Muscle of arm (tissue), 12 donors: ENCODE results near the gene GOLIM4. TPM values are rescaled to one million over a fixed set of nuclear protein-coding genes. Genes with fewer than 3 reads are reported as not detected.

ENCODE experiments used
- DNase-seq: peaks from one replicate; pipeline ENCODE4 v3.0.0-alpha.2; 2013
- polyA plus RNA-seq, 12 donors: library from polyadenylated mRNA; unstranded; fragments of 120-200 nt; gene quantifications; one replicate each; pipeline ENCODE4 v1.2.1, GENCODE V29; 2013; ENCODE audit not compliant: insufficient read length in 12 of 12

GOLIM4 gene
- polyA plus RNA-seq, 12 donors = 44.5 to 75.9 (median 51.1) TPM; not detected in 1

DNA sequence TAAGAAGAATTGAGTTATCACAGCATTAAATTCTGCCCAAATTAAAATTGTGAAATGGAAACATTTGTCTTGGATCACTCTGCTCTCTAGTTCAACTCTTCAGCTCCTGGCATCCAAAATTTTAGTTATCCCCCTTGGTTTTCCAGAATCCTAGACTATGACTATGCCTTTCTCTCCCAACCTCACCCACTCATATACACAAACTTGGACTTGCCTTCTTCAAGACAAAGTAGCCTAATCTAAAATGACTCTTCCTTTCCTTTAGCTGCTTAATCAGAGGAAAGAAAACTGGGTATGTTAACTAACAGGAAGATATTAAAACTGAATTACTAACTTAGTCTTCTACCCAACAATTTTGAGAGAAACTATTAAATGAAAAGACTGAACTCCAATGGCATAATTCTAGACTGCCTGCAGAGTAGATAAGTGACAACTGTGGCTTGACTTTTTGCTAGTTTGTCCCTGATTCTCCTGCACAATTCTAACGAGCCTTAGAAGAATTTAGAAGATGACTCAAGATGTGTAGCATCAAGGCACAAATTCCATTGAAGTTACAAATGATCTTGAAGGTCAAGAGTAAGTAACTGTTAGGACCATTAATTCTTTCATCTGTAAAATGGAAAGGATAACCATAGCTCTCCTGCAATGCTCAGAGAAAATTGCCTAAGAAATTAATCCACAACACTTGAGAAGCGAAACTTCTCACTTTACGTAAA, 5.2 kb upstream of the GOLIM4 start:
- no peak for DNase-seq

DNA sequence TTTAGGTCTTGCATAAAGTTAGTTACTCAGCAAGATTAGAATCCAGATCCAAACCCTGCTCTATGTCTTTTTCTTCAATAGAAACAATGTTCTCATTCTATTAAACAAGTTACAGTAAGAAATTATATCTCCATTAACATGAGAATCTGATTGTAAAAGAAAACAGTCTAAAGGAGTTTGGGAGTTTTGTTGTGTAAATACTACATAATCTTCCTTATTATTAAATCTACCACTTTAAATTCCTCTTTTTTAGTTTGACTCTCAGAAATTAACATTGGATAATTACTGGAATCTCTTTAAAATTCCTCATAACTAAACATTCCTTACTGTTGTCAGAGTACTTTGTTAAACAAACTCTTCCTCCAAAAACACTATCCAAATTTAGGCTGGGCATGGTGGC, 1.7 kb upstream of the GOLIM4 start:
- DNase-seq = no peak

DNA sequence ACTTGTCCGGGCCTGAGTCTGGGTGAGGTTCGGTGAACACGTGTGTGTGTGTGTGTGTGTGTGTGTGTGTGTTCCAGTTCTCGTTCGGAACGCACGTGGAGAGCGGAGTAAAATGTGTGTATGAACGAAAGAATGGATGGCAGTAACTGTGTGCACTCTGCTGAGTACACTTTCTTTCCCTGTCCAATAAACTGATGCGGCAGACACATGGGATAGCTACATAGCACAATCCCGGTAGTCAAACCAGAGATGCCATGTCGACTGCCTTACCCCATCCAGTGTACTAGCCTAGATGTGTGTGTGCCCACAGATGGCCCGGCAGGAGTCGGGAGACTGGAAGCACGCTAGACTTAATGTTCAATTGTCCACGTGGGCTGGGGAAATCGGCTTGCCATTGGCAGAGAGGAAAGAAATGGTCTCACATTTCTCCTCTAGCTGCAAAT, 507 bp upstream of the GOLIM4 start:
- no peak for DNase-seq

DNA sequence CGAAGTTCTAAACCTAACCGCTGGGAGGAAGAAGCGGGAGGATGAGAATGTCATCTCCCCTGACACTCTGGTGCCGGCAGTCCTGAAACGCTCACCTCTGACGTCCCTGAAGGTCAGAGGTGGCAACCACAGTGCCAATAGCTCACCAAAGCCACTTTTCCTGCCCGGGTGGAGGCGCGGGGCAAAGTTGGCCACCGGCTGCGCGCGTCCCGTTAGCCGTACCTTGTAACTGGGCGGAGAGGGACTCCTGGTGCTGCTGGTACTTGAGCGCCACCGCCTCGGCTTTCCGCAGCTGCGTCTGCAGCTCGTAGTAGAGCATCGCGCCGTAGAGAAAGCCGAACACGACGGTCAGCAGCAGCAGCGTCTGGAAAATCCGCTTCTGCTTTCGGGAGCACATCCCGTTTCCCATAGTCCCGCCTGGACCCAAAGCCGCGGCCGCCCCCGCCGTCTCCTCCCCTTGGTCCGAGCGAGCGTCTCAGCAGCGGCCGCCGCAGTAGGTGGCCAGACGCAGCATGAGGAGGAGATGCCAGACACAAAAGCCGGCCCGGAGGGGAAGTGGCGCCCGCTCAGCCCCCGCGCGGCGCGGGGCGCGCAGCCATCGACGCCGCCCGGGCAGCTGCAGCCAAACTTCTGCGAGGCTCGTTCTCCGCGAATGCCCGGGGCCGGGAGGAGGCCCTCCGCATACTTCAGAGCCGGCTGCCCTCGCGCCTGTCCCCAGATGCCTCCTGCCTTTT, 680 bp downstream of the GOLIM4 start:
- DNase-seq = peak; percentile 66

DNA sequence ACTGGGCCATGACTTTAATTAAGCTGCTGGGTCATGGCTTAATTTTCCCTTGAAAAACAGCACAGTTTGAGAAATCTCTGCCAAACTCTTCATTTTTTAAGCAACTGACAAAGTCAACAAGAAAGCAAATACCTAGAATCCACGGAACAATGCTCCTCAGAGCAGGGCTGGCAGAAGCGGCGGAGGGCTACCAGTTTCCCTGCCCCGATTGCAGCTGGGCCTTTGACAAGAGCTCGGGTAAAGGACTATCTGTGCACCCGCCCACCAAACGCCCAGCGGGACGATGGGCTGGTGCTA, 1.2 kb downstream of the GOLIM4 start:
- DNase-seq = peak; percentile 49

DNA sequence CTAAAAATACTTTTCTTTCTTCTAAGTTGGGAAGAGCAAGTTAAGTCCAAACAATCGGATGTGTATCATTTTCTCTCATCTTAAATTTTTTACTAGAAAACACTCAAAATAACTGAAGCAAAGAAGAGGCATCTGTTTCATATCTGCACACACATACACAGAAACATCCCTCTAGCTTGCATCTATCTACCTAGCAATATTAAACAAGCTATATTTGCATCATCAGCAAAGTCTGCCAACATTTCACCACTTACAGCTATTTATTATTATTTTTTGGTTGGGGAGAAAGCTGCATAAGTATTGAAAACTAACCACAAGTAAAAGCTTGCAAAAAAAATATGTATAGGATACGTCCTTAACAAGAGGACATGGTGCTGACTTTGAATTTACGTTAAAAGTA, 1.9 kb downstream of the GOLIM4 start:
- no peak for DNase-seq

DNA sequence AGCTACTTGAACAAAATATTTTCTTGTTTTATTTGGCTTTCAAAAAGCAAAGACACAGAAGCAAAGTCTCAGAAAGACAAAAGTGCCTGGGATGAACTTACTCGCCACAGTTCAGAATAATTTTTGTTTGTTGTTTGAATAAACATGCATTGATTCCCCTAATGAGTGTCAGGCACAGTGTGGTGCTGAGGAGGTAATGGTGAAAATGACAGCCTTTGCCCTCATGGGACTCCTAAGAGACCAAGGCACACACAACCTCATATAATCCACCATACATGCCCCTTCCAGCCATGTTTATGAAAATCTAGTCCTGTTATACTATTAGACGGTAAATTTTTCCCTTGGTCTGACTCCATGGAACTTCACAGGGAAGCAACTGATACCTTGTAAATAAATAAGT, 2.5 kb downstream of the GOLIM4 start:
- no peak for DNase-seq

DNA sequence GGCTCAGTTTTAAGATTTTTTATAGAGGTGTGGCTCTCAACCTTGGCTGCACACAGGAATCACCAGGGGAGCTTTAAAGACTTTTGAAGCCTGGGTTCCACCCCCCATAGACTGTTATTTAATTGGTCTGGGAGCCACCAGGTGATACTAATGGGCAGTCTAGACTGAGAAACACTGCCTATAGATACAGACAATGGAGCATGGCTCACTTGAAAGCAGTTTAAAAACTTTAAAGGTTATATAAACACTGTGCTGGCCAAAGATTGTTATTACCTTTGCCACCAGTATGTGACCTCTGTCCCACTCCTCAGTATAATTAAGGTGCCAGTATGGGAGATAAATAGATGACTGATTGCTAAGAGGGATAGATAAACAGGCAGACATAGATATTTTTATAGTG, 3.8 kb downstream of the GOLIM4 start:
- no peak for DNase-seq

DNA sequence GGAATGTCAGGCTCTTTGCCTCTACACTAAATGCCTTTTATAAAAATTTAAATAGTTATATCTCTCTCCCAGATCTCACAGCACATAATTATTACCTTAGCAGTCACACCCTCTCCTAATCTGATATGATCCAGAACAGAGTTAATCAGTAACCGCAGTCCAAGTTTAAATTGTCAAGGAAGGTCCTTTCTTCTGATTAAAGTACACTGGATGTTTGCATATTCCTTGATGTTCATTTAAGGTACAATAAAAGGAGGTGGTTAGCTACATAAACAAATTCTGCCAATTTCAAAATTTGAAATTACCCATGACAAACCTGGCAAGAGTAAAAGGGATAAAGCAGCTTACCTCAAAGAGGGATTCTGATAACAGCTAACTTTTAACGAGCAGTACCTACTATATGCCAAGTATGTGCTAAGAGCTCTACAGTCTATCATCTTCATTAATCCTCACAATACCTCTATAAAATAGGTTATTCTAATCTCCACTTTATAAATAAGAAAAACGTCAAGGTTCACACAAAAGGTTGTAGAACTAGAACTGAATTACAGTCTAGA, 4.3 kb downstream of the GOLIM4 start:
- no peak for DNase-seq

DNA sequence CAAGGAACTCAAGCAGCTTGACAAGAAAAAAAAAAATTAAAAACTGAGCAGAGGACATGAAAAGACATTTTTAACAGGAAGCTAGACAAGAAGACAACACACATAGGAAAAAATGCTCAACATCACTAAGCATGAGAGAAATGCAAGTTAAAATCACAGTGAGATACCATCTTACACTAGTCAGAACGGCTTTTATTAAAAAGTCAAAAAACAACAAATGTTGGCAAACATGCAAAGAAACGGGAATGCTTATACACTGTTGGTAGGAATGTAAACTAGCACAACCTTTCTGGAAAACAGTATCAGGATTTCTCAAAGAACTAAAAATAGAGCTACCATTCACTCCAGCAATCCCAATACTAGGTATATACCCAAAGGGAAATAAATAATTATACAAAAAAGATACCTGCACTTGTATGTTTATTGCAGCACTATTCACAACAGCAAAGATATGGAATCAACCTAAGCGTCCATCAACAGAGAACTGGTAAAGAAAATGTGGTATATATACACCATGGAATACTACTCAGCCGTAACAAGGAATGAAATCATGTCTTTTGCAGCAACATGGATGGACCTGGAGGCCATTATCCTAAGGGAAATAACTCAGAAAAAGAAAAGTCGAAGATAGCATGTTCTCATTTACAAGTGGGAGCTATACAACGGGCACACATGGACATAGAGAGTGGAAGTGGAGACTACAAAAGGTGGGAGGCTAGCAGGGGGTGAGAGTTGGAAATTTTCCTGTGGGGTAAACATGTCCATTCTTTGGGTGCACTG, 5.2 kb downstream of the GOLIM4 start:
- no peak for DNase-seq

DNA sequence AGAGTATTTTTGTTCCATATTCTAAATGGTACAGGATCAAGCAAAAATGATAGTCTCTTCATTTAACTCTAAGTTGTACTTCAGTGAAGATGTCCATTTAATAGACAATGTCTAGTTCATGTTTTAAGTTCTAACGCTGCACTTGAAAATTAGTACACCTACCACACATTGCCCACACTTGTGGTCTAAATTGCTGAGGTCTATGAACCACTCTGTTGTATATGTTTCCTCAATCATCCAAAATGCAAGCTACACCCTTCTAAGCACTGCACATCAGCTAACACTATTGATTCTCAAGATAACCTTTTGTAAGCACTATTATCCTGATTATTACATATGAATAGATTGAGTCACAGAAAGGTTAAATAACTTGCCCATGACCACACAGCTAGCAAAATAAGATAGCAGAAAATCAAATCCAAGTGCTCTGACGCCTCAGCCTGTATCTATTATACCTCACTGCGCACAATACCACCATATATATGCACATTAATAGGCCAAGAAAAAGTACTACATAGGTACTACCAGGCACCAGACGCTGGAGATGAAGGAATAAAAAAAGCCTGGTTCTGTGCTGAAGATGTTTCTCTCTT, 6.4 kb downstream of the GOLIM4 start:
- DNase-seq = no peak

DNA sequence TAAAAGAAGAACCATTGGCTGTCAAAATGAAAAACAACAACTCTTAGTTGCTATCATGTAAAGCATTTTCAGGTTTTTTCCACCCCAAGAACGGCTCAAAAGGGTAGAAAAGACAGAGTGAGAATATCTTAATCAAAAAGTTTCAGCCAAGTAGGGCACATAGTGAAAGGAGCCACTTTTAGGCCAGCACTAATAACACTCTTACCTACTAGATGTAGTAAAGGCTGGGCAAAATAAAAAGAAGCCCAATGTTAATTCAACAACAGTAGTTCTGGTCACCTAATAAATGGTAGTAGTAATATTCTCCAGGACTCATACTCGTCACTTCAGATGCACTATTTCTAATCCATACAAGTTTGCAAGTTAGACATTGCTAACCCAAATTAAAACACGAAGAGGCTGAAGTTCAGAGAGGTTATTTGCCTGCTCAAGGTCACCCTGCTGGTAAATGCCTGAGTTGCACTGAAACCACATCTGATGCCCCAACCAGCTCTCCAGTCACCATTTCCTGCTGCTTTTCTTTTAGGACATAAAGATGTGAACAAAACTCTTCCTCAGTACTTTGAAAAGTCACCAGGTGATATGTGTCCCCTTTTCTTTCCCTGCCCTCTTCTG, 7.5 kb downstream of the GOLIM4 start:
- DNase-seq = no peak

DNA sequence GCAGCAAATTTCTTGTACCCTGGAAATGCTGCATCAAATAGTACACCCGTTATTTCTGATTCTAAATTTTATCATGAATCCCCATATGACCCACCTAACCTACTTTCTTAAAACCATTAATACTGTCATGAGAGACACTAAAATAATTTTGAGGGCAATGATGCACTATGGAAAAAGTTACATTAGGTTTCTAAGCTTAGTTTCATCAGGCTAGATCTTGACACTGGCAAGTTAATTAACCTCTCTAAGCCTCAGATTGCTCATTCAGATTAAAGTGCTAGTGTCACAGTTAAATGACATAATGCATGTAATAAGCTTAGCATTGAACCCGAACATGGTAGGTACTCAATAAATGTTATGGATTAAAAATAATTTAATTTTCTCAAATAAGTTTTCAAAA, 8.2 kb downstream of the GOLIM4 start:
- no peak for DNase-seq

DNA sequence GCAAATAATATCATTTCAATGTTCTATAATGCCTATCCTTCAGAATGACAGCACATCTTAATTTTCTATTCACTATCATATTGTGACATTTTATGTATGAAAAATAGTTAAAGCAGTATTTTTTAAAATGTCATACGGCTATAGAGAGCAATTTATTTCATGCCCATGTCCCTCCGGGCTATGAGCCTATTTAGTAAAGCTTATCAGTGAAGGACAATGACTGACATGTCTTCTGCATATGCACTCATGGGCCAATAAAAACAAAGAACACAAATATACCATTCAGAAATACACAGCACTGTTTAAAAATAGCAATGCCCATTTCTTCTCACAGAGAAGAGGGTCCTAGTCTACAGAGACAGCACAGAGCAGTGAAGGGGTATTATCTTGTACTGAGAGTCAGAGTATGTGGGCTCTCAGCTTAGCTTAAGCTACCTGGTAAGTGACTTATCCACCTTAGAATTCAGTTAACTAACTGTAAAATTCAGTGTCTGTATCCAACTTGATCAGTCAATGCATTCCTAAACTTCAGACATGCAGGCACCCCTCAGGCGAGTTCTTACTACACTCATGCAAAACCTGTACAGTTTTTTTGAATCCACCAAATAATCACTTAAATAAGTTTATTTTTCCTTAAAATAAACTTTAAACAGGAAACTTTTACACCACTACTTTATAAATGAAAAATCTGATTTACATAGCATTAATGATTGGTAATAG, 9.0 kb downstream of the GOLIM4 start:
- DNase-seq = no peak

DNA sequence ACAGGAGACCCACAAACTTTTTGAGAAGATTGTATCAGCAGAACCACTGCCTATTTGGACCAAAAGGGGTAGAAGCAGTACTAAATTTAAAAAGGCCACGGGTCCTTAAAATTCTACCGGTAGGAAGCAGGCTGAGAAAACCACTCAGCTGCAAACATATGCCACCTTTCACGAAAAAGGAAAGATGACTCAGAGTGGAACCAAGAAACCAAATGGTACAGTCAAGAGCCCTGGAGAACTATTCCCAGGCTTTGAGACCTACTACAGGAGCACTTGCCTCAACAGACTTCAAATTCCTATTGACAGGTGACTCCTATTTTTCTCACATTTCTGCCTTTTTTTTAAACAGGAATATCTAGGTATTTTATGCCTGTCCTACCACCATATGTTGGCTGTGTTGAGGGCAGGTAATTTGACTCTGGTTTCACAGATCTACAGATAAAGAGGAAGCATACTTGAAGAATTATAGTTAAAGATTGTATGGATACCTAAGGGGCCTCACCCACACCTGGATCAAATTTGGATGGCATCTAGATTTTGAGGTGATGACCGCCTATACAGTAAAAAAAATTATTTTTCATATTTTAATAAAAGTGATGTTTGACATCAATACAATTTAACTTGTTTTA, 10.1 kb downstream of the GOLIM4 start:
- DNase-seq = no peak

DNA sequence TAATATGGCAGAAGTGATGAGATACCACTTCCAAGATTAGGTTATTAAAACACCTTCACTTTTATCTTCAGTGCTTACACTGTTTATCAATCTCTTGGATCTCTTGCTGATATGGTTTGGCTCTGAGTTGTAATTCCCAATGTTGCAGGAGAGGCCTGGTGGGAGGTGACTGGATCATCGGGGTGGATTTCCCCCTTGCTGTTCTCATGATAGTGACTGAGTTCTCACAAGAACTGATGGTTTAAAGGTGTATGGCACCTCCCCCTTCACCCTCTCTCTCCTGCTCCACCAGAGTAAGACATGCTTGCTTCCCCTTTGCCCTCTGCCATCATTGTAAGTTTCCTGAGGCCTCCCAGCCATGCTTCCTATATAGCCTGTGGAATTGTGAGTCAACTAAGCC, 11.8 kb downstream of the GOLIM4 start:
- DNase-seq = no peak

DNA sequence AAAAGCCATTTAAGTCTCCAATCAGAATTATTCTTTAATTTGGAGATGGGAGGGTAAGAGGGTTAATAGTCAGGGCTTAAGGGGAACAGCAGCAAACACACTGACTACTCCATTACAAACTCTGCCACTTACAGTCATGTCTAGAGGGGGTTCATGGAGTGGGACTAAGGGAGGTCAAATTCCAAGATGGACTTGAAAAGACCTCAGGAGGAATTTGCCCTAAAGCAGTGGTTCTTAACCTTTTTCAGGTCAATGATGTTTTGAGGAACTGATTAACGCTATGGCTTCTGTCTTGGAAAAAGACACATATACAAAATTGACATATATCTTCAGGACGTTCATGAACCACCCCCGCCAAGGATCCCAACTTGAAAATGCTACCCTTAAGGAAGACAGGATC, 13.9 kb downstream of the GOLIM4 start:
- DNase-seq = no peak

DNA sequence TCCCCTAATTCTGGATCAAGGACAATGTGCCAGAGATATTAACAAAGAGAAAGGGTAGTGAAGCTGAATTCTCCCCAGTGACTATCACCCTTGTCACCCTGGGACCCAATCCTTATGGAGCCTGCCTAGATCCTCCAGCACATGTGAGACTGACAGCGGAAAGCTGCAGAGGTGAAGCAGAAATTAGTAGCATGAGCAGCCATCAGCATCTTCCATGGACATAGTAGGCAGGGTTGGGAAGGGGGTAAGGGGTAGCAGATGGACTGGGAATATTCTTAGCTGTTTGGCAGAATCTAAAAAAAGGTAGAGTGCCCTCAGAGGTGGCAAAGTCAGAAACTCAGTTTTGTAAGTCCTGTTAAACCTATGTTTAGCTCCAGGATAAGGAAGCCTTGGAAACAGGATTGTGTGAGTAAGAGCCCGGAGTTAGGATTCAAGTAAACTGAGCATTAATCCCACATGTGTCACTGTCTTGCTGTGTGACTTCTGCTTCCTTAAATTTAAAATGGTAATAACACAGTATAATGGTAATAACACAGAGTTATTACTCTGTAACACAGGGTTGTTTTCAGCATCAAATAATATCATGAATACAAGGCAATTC, 14.5 kb downstream of the GOLIM4 start:
- DNase-seq = no peak

DNA sequence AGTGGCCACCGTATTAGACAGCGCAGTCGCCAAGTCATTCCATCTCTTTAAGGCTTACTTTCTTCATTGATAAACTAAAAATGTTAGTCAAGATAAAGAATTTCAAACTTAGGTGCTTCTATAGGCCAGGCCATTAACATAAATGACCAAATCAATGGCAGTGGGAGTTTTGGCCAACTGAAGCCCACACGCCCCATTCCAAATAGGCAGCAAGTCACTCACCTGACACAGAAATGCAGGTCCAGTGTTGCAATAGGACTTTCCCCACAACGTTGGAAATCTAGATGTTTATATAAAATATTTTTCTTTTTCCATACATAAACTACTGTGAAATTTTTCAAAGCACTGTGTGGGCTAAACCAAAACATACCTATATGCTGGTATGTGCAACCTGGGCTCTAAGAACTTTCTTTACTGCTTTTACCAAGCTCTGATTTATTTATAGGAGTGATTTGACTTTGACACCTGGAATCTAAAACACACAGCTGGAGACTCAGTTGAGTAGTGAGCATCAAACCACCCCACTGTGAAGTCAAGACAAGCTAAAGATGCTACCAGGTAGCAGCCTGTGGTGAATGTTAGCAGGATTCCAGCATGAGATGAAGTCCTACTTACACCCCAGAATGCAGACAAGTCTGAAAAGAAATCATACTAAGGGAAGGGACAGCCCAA, 15.1 kb downstream of the GOLIM4 start:
- DNase-seq = no peak

DNA sequence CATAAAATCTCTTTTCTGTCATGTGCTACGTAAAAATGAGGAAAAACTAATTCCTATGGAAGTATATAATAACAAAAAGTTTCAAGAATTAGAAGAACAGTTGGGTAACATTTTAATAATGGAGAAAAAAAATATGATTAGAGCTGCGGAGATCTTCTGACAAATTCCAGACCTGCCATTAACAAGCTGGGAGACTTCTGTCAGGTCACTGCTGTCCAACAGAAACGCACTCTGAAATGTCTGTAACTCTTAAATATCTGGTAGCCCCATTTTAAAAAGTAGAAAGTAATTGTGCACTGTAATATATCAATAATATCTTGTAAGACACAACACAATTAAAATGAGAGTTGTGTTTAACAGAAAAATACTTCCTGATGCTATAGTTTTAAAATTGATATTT, 15.7 kb downstream of the GOLIM4 start:
- DNase-seq = no peak
